ENCODE measurements around the gene CAPN3.

- TF ChIP-seq, protein P1, sequence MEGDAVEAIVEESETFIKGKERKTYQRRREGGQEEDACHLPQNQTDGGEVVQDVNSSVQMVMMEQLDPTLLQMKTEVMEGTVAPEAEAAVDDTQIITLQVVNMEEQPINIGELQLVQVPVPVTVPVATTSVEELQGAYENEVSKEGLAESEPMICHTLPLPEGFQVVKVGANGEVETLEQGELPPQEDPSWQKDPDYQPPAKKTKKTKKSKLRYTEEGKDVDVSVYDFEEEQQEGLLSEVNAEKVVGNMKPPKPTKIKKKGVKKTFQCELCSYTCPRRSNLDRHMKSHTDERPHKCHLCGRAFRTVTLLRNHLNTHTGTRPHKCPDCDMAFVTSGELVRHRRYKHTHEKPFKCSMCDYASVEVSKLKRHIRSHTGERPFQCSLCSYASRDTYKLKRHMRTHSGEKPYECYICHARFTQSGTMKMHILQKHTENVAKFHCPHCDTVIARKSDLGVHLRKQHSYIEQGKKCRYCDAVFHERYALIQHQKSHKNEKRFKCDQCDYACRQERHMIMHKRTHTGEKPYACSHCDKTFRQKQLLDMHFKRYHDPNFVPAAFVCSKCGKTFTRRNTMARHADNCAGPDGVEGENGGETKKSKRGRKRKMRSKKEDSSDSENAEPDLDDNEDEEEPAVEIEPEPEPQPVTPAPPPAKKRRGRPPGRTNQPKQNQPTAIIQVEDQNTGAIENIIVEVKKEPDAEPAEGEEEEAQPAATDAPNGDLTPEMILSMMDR (IDR thresholded peaks at IDR 0.05 in 8 of 11, conservative IDR thresholded peaks at IDR 0.05 in 3 of 11): no peak
- no peak for TF ChIP-seq POLR2AphosphoS5 (IDR thresholded peaks at IDR 0.05)
Measured at GRCh38 chr15:42445551-42445950, 86.2 kb downstream of the CAPN3 start.
